HG03571 (cell line): Measurements from ENCODE around the gene ALG6.

ENCODE experiments used
- ATAC-seq: cut with Tn5 transposase; IDR thresholded peaks from one replicate; pipeline ENCODE4 v1.9.1; 2021; ENCODE audit not compliant: unreplicated experiment

ALG6 gene

DNA sequence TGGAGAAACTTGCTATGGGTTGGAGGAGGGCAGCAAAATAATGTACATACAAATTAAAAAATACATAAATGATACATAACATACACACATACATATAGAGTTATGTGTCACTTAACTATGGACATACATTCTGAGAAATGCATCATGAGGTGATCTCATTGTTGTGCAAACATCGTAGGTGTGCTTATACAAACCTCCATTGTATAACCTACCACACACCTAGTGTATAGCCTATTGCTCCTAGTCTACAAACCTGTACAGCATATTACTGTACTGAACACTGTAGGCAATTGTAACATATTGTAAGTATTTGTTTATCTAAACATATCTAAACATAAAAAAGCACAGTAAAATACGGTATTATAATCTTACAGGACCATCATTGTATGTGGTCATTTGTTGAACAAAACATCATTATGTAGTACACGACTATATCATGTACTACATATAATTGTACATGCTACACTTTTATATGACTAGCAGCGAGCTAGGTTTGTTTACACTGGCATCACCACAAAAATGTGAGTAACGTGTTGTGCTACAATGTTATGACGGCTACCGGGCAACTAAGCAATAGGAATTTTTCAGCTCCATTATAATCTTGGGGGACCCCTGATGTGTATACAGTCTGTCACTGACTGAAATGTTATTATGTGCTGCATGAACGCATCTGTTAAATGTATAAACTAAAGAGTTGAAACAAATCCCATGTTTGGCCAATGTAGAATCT, 120.1 kb downstream of the ALG6 start:
- no peak for ATAC-seq
